ENCODE data around the gene PTGIS.

PTGIS gene

DNA sequence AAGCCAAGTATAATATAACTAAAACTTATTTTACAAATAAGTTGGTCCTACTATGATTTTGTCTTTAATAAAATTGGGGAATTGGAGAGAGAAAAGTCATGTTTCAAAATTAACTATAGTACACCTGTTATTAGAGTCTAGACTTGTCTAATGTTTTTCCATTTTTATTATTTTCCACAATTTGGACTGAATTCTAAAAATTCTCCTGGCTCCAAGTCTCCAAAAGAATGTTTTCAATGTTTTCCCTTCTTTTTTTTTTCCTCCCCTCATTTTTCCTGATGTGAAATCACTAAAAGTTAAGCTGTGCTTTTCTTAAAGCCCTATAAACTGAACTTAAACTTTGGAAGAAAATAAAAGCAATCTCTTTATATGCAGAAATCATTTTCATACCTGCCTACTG, 11.3 kb downstream of the PTGIS start:
- no peak for DNase-seq

DNA sequence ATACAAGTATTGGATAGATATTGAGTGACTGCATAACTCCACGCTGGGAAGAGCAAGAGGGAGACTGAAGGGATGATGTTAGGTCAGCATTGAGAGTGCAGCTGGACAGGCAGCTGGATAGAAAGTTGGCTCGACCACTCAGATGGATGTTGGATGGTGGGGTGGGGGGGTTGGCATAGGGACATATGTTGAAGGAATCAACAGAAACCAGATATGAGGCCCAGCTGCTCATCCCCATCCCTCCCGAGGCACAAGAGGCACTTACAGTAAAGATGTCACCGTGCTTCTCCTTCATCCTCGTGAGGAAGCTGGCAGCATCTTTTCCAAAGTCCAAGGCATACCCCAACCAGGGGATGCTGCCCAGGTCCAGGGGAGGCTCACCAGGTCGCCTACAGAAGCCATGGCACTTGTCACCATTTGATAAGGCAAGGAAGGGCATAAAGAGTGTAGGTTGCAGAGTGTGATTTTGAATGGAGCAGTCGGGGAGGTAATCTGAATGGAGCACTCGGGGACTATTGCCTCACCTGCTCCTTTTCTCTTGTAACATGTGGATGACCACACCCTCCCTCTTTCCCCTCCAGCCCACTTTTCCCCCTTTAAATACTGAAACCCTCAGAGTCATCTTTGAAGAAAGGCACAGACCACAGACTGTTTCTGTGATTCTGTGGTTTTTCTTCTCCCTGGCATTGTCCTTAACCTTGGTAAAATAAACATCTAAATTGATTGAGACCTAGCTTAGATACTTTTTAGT, 18.0 kb downstream of the PTGIS start:
- no peak for DNase-seq

DNA sequence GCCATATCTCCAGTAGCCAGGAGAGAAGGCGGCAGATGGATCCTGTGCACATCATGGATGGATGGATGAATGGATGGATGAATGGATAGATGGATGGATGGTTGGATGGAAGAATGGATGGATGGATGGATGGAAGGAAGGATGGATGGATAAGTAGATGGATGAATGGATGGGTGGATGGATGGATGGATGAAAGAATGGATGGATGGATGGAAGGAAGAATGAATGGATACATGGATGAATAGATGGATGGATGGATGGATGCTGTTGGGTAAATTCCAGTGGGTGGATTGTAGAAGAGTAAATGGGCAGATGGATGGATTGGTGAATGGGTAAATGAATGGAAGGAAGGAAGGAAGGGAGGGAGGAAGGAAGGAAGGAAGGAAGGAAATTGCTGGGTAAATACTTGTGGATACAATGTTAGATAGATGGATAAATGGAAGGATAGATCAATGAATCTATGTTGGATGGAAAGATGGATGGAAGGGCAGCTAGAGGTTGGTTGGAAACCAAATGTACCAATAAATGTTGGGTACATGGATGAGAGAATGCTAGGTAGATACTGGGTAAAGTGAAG, 19.5 kb downstream of the PTGIS start:
- no peak for DNase-seq

DNA sequence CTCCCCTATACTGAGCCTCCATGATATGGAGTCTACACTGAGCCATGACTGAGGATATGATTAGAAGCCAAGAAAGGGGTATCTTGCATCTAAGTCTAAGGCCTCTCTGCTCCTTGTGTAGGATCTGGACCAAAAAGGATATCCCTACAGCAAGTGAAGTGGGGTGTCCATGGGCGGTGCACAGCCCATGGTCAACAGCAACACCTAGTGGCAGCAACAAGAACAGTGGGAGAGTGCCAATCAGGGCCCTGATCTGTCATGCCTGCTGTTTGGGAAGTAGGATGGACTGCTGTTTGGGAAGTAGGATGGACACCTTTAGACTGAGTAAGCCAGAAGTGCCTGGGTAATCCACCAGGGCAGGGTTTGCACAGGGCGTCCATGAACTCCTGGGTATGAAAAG, 22.4 kb downstream of the PTGIS start:
- DNase-seq: peak; percentile 47

DNA sequence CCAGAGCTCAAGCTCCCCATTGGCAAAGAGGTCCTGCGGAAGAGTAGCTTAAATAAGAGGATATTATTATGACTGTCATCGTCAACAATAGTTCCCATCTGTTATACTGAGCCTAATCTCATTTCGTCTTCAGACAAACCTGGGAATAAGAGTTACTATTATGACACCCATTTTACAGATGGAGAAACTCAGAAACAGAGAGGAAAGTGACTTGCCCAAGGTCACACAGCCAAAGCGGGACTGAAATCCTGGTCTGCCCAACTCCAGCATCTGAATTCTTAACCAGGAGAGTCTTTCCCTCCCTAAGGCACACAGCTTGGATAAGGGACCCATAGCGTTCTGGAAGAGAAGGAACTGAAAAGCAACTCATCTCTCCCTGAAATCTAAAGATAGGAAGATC, 23.4 kb downstream of the PTGIS start:
- DNase-seq: no peak

DNA sequence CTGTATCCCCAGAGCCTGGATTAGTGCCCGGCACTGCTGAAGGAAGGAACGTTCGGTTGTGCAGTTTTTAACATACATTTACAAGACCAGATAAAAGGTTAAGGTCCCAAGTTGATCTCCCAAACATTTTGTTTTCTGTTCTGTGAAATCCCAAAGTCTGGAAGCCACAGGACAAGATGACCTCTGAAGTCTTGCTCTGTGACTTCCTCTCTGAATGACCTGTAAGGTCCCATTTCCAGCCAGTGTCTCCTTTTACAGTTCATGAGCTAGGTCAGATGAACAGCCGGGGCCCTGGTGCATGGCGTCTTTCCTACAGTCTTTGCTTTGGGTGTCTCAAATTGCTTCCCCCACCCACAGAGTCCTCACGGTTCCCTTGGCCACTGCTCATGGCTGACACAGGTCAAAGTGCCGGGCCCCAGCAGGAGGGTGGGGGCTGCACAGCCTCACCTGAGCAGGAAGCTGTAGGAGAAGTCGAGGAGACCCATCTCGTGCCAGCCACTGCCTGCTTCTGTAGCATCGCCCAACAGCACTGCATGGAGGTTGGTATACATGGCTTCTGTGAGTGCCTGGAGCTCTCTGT, 24.0 kb downstream of the PTGIS start:
- DNase-seq: no peak

DNA sequence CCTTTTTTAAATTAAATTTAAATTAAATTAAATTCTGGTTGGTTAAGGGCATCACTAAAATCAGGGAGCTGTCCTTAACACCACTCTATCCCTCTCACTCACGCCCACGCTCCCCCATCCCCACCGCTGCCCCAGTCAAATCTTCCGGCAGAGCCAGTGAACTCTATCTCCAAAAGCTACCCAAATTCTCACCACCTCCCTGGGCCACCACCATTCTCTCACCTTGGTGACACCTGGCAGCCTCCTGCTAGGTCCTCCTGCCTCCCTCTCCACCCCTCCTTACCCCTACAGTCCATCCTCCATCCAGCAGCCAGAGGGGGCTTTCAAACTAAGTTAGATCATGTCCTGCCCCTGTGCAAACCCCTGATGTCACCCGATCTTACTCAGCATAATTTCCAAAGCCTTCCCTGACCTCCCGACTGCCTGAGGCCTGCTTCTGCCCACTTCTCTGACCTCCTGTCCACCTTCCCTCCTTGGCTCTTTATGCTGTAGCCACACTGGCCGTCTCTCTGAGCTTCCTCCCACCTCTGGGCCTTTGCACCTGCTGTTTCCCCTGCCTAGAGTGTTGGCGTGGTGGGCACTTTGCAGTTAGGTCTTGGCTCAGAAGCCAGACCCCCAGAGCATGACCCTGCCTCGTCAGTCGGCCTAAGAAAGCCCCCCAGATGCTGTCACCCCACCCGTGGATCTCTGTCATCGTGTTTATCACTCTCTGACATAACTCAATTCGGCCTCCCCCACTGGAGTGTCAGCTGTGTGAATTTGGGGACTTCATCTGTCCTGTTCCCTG, 24.7 kb downstream of the PTGIS start:
- DNase-seq: no peak

DNA sequence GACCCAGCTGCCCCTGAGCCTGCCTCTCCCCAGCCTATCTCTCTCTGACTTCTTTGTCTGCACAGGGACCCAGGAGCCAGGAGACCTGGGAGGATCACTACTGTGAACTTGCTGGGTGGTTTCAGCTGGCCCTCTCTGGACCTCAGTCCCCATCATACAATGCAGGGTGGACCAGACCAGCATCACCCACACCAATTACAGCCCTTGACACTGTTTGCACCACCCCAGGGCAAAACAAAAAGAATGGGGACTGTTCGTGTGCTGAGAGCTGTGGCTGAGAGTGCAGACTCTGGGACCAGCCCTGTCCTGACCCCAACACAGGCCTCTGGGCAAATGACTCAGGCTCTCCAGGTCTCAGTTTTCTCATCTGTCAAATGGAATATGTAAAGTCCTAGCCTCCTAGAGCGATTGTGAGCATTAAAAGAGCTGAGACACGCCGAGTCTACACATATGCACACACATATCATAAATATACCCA, 25.4 kb downstream of the PTGIS start:
- DNase-seq: no peak

DNA sequence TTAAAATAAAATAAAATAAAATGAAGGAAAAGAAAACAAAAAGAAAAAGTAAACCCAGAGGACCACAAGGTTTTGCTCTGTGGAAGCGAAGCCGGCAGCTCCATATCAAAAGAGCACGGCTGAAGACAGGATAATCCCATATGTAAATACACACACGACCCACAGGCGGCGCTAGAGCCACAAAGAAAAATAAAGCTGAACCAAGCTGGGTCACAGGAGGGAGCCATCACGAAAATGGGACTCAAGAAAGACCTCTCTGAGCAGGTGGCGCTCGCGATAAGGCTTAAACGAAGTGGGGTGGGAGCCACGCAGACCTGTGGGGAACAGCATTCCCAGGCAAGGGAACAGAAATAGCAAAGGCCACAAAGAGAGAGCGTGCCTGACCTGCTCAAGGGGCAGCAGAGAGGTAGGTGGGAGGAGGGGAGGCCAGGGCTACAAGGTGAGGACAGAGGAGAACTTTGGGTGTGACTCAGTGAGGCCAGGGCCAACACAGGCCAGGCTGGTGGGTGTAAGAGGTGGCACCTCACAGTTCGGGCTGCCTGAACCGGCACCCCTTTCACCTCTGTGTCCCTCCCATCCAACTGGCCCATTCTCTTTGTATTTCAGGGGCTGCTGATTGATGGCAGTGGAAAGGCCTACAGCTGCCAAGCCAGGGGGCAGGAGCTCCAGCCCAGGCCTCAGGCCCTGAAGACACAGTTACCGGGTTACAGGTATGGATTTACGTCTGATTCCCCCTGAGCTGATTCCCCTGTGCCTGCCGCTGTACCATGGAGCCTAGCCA, 26.0 kb downstream of the PTGIS start:
- DNase-seq: peak; percentile 92

DNA sequence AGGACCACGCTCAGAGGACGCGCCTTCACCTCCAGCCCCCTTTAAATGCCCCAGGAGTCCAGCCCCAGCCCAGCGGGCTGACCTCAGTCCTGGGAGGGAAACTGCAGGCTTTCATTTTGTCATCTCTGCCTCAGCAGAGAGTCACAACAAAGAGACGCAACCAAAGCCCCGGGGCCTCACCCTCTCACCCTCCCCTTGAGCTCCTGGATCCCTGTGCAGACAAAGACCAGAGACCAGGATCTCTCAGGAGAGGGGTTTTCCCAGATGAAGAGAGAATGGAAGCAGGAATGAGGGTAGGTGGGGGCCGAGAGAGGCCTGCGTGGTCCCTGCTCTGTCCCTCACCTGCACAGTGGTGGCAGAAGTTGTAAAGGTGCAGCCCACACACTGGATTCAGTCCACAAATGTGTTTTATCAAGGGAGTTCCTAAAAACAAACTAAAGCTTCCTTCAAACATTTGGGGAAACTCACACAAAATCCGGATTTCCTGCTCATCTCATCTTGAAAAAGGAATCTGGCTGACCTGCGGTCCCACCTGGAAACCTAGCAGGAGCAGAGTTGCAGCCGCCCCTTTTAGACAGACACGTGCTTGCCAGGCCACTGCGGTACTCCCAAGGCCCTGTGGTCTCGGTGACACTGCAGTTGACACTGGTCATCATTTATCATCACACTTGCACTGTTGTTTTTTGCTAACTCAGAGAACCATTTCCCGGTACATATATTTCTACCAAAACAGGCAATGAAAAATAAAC, 27.1 kb downstream of the PTGIS start:
- no peak for DNase-seq

DNA sequence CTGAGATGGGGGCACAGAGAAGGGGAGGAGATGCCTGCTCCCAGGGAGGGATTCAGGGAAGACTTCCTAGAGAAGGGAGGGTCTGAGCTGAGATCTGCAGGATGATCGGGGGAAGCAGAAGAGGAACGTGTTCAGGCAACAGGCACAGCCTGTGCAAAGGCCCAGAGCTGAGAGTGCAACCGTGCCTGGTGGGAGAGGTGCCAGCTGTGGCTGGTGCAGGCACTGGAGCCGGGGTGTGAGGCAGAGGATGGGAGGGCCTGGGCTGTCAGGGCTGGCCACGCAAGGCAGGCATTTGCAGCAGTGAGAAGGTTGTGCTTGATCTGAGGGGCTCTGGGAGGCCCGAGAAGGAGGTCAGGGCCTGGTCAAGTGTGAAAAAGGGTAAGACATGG, 27.7 kb downstream of the PTGIS start:
- no peak for DNase-seq

DNA sequence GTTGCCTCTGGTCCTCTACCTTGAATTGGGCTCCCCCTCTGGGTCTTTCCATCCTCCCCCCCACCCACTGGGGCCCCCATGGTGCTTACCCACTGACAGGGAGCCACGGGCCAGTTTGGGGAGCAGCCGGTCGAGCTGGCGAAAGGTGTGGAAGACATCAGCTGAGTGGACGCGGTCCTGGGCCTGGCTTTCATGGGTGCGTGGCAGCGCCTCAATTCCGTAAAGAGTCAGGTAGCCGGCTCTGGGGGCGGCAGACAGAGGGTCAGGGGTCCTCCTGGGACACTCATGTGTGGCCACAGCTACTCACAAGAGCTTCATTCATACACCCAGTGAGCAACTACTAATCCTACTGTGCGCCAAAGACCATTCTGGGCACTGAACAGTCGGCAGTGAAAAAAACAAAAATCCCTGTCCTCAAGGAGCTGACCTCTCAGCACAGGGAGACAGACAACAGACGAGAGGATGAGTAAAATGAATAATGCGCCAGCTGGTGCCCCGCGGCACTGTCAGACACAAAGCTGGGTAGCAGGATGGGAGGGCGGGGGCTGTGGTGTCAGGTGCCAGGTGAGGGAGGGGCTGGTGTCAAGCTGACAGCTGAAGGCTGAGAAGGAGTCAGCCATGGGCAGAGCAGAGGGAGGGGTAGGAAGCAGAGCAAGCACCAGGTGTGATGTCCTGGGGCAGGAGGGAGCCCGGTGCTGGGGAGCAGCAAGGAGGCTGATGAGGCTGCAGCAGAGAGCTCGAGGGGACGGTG, 28.3 kb downstream of the PTGIS start:
- peak; percentile 71 for DNase-seq

DNA sequence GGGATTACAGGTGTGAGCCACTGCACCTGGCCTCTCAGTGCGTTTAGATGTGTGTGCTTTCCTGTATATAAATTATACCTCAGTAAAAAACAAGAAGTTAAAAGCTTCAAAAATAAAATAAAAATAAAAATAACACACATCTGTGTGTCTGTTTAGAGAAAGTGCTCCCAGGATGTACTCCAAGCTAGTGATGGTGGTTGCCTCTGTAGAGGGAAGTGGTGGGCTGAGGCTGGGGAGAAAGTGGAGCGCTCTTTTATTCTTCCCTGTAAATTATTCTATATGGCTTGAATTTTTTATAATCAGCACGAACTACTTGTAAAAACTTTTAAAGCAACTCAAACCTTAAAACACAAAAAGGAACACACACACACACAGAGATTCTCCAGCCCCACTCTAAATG, 29.0 kb downstream of the PTGIS start:
- no peak for DNase-seq

DNA sequence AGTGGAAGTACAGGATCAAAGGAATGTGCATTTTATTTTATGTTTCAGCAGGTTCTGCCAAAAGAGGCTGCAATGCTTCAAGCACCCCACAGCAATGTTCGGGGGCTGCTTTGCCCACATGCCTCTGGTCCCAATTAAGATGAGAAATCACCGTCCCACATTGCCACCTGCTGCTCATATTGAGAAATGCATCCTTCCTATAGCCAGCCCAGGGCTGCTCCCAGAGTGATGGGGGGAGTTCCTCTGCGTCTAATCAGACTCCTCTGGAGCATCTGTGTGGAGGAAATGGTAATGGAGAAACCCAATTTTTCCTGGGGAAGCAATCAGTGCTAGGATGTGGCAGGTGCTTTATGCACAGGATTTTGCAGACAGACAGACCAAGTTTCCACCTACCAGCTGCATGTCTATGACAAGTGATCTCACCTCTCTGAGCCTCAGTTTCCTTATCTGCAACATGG, 33.7 kb downstream of the PTGIS start:
- DNase-seq: peak; percentile 76

DNA sequence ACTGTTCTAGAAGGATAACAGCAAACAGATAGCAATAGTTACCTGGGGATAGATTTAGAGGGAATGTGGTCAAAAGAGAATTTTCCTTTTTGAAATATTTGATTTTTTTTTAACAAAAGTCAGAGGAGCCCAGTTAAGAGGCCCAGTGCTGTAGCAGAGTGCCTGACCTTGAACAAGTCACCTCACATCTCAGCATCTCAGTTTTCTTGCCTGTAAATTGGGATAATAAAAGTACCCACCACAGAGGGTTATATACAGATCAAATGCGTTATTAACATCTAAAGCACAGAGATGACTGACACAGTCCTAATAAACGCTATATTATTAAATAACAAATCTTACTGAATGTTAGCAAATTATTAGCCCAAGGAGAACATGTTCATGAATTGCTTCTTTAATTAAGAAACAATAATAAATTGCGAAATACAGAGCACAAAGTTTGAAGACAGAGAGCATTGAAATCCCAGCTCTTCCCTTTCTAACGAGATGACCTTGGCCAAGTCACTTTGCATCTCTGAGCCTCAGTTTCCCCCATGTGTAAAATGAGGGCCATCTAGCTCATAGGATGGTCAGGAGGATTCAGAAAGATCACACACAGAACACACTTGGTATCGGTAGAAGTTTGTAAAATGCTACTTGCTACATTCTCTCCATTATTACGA, 35.5 kb downstream of the PTGIS start:
- DNase-seq: no peak

DNA sequence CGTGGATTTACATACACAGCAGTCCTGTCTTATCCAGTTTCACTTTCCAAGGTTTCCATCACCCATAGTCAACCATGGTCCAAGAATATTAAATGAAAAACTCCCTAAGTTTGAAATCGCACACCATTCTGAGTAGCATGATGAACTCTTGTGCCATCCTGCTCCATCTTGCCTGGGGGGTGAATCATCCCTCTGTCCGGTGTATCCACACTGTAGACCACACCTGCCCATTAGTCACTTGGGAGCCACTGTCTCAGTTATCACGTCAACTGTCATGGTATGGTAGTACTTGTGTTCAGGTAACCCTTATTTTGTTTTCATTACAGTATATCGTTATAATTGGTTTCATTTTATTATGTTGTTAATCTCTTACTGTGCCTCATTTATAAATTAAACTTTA, 38.5 kb downstream of the PTGIS start:
- no peak for DNase-seq

DNA sequence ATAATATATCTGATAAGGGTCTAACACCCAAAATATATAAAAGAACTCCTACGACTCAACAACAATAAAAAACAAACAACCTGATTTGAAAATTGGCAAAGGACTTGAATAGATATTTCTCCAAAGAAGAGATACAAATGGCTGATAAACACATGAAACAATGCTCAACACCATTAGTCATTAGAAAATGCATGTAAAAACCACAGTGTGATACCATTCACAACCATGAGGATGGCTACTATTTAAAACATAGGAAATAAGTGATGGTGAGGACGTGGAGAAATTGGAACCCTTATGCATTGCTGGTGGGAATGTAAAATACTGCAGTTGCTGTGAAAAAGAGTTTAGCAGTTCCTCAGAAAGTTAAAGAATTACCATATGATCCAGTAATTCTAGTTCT, 41.4 kb downstream of the PTGIS start:
- DNase-seq: no peak

DNA sequence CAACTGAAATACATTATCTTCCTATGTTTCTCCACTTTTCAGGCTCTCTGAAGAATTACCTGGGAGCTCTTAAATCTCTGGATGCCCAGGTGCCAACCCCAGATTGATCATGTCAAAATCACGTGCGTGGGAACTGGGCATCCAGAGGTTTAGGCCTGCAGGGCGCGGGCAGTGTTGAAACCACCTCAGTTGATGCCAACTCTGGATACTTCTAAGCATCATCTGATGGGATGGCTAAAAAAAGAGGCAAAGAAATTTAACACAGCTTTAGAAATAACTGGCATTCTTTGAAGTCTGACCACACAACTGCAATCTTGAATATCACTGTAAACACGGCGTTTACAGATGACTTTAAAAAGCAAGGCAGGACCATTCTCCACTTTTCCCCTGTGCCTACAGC, 41.9 kb downstream of the PTGIS start:
- DNase-seq: no peak

DNA sequence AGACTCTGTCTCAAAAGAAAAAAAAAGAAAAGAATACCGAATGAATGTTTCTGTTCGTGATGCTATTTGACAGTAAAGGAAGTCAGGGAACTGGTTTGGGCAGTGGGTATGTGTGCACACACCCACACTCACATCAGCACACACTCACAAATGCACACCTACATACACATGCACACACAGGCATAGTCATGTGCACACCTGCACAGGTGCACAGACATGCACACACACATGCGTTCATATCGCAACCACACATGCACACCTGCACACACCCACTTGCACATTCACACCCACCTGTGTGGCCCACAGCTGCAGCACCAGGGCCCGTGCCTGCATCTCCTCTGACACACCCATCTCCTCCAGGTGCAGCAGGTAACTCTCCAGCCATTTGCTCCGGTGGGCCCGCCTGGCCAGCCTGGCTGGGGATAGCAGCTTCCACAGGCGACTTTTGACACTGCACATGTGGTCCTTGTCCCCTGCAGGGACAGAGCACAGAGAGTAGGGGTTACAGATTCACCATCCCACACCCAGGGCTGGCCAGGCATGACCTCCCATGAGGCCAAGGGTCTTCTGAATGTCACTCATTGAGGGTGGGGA, 44.1 kb downstream of the PTGIS start:
- no peak for DNase-seq

DNA sequence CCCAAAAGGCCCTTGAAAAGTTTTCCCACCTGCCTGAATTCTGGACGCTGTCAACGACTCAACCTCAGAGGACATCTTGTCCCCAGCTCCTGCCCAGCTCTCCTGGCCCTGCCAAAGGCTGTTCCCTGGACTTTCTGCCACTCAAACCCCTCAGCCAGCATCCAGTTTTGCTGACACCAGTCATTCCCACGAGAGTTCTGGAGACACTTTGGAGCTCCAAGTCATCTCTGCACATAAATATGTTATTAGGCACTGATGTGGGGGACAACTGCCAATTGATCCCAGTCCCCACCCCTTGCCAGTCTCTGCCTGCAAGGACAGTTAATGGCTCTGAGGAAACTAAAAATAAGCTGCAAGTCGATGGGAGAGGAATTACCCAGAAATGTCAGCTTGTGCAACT, 46.6 kb downstream of the PTGIS start:
- DNase-seq: no peak

Data from DMS53 (cell line).